CD4-positive, alpha-beta memory T cell (primary cell): ENCODE data around the gene TSPAN14. TPM values are rescaled to one million over a fixed set of nuclear protein-coding genes. Genes with fewer than 3 reads are reported as not detected.
A peak's percentile ranks its signal among the peaks of the same experiment; 100 is the strongest.
"Not testable (repeated sequence)": the region's sequence is repeated elsewhere in the genome, so short reads cannot be mapped to it uniquely, and the experiment has no call there.

Experiments used
- CTCF ChIA-PET: fragments of 350-600 bp; sonication (Branson Sonifier 250); formaldehyde crosslinking; loops from one replicate; lab custom pipeline; 2021; ENCODE audit warnings: inconsistent platforms; ENCODE audit not compliant: partially characterized antibody; lab: Charles Lee
- POLR2A ChIA-PET: fragments of 350-600 bp; sonication (Branson Sonifier 250); formaldehyde crosslinking; loops from one replicate; lab custom pipeline; 2021; ENCODE audit not compliant: partially characterized antibody; lab: Charles Lee
- DNase-seq, 5 donors: peaks; one replicate each; pipeline versions ENCODE4 v3.0.0 to v3.0.0-alpha.2; 2020 to 2022; ENCODE audit warnings: mixed read lengths in 1 of 5
- H3K27ac ChIP-seq: one replicate; pipeline ENCODE4 v1.7.0; 2013; ENCODE audit warnings: low read depth, low read length
- H3K27me3 ChIP-seq: 2 replicates; pipeline ENCODE4 v1.7.0; 2013; ENCODE audit warnings: mild to moderate bottlenecking, low read length, moderate library complexity; ENCODE audit not compliant: insufficient read depth
- H3K36me3 ChIP-seq: 2 replicates; pipeline ENCODE4 v1.7.0; 2013; ENCODE audit warnings: mild to moderate bottlenecking, low read length, moderate library complexity; ENCODE audit not compliant: insufficient read depth
- H3K4me1 ChIP-seq: 2 replicates; pipeline ENCODE4 v1.7.0; 2013; ENCODE audit warnings: mild to moderate bottlenecking, low read length, moderate library complexity; ENCODE audit not compliant: insufficient read depth
- H3K4me3 ChIP-seq, 2 donors: one replicate each; pipeline ENCODE4 v1.7.0; 2013; ENCODE audit warnings: low read length in 2 of 2, mild to moderate bottlenecking in 1 of 2
- H3K9me3 ChIP-seq, 2 donors: one replicate each; pipeline ENCODE4 v1.7.0; 2013; ENCODE audit warnings: low read length in 2 of 2, control low read depth in 1 of 2; ENCODE audit not compliant: control insufficient read depth in 1 of 2
- H3K27ac Mint-ChIP-seq, 7 donors: one replicate each; pipeline ENCODE4 v1.8.0; 2020 to 2021; ENCODE audit warnings: mixed read lengths in 7 of 7, mild to moderate bottlenecking in 6 of 7, inconsistent platforms in 3 of 7, moderate library complexity in 3 of 7
- H3K27me3 Mint-ChIP-seq, 2 donors: one replicate each; pipeline ENCODE4 v1.8.0; 2020 to 2021; ENCODE audit warnings: mixed read lengths in 2 of 2
- H3K36me3 Mint-ChIP-seq, 2 donors: one replicate each; pipeline ENCODE4 v1.8.0; 2020 to 2021; ENCODE audit warnings: mixed read lengths in 2 of 2, inconsistent platforms in 1 of 2, mild to moderate bottlenecking in 1 of 2
- H3K4me1 Mint-ChIP-seq, 4 donors: one replicate each; pipeline ENCODE4 v1.8.0; 2020 to 2021; ENCODE audit warnings: mixed read lengths in 4 of 4, mild to moderate bottlenecking in 1 of 4
- H3K4me3 Mint-ChIP-seq, 8 donors: one replicate each; pipeline ENCODE4 v1.8.0; 2020 to 2021; ENCODE audit warnings: mixed read lengths in 8 of 8, mild to moderate bottlenecking in 7 of 8, moderate library complexity in 6 of 8, inconsistent platforms in 3 of 8
- H3K9me3 Mint-ChIP-seq, 8 donors: one replicate each; pipeline ENCODE4 v1.8.0; 2020 to 2021; ENCODE audit warnings: mixed read lengths in 8 of 8, mild to moderate bottlenecking in 5 of 8, inconsistent platforms in 3 of 8, moderate library complexity in 1 of 8
- intact Hi-C: fragments of 100-400 bp; cut with micrococcal nuclease; formaldehyde crosslinking; loops from one replicate; pipeline ENCODE4 v1.15.1; 2023
- polyA plus RNA-seq, 2 donors: library from polyadenylated mRNA; unstranded; fragments of 300-500 nt; fragmentation: Illumina TruSeq; gene quantifications; one replicate each; pipeline ENCODE4 v1.2.3, GENCODE V29; 2021
- total RNA-seq, 2 experiments: library from RNA; stranded (reverse); gene quantifications; one replicate each; pipeline ENCODE4 v1.2.3, GENCODE V29; 2021

Gene TSPAN14
- total and polyA plus RNA-seq, 4 experiments from 2014 or later, result 148 to 246 (median 152) TPM

DNA sequence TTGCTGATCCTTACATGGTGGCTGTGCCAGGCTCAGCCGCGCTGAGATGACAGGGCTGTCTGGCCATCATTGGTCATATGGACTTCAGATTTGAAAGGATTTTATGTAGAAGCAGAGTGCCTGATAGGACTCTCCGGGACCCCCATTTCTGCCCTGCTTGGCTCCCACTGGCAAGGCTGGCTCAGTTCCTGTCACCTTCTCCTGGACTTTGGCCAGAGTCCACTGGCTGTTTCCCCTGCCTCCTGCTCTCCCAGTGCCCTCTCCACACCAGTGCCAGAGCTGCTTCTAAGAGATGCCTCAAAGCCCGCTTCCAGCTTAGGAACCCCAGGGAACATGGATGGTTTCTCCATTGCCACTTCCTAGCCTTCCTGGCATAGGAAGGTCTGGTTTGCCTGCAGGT, 78.5 kb downstream of the TSPAN14 start:
- Mint-ChIP-seq H3K36me3 (peaks cover 3 to 17% of the 10 kb centered on the region in 2 donors), H3K4me1 (peaks cover 28 to 76% (median 58%) of the 10 kb centered on the region in 4 donors), H3K9me3 (peaks cover 0 to 2% (median 0%) of the 10 kb centered on the region in 8 donors), H3K4me3 (peak overlapping the region in 6 of 8 donors; percentile 12 to 57 (median 30)), H3K27ac (peak overlapping the region; percentile 22 to 71 (median 62)), H3K27me3 (no peaks in the 10 kb centered on the region)
- intact Hi-C loops, result loop anchor here (10.0 kb wide), 1 partner anchor 158 kb away; no protein-coding TSS in a partner anchor
- H3K4me3 ChIP-seq, result no peak overlapping the region
- H3K36me3 ChIP-seq, result no peaks in the 10 kb centered on the region
- POLR2A ChIA-PET, result no interaction called here
- DNase-seq, result no peak
- no peaks in the 10 kb centered on the region for H3K9me3 ChIP-seq
- H3K27me3 ChIP-seq, result no peaks in the 10 kb centered on the region
- CTCF ChIA-PET, result interaction anchor here (1.5 kb wide), 1 partner anchor 130 kb away, joined by 3 read pairs; no protein-coding TSS in a partner anchor
- H3K4me1 ChIP-seq, result peaks cover 55% of the 10 kb centered on the region
- no peak overlapping the region for H3K27ac ChIP-seq

DNA sequence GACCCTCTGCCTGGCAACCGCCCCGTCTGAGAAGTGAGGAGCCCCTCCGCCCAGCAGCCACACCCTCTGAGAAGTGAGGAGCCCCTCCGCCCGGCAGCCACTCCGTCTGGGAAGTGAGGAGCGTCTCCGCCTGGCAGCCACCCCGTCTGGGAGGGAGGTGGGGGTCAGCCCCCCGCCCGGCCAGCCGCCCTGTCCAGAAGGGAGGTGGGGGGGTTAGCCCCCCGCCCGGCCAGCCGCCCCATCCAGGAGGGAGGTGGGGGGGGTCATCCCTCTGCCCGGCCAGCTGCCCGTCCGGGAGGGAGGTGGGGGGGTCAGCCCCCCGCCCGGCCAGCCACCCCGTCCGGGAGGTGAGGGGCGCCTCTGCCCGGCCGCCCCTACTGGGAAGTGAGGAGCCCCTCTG, 79.9 kb downstream of the TSPAN14 start:
- H3K4me3 ChIP-seq, DNase-seq, H3K27ac ChIP-seq, H3K27ac Mint-ChIP-seq, POLR2A ChIA-PET, H3K9me3 Mint-ChIP-seq, H3K4me3 Mint-ChIP-seq, H3K9me3 ChIP-seq, H3K36me3 ChIP-seq, CTCF ChIA-PET, H3K27me3 Mint-ChIP-seq, H3K27me3 ChIP-seq: not testable (repeated sequence)
- intact Hi-C loops, result loop anchor here (10.0 kb wide), 1 partner anchor 159 kb away; no protein-coding TSS in a partner anchor
- H3K4me1 ChIP-seq, result peaks cover 43% of the 10 kb centered on the region
- Mint-ChIP-seq H3K4me1 (peaks cover 24 to 61% (median 47%) of the 10 kb centered on the region in 4 donors), H3K36me3 (peaks cover 3 to 17% of the 10 kb centered on the region in 2 donors)

- H3K27ac Mint-ChIP-seq, DNase-seq, H3K9me3 Mint-ChIP-seq, H3K27me3 ChIP-seq, H3K4me3 ChIP-seq, H3K27ac ChIP-seq, POLR2A ChIA-PET, CTCF ChIA-PET, H3K27me3 Mint-ChIP-seq, H3K9me3 ChIP-seq, H3K36me3 ChIP-seq, H3K4me3 Mint-ChIP-seq: not testable (repeated sequence)
- peaks cover 37% of the 10 kb centered on the region for H3K4me1 ChIP-seq
- intact Hi-C loops, result loop anchor here (5.0 to 10.0 kb wide), 2 partner anchors 160 to 388 kb away; no protein-coding TSS in a partner anchor
- Mint-ChIP-seq H3K4me1 (peaks cover 18 to 55% (median 41%) of the 10 kb centered on the region in 4 donors), H3K36me3 (peaks cover 3 to 14% of the 10 kb centered on the region in 2 donors)
Observed at GRCh38 chr10:80534646-80535045, 80.5 kb downstream of the TSPAN14 start.

DNA sequence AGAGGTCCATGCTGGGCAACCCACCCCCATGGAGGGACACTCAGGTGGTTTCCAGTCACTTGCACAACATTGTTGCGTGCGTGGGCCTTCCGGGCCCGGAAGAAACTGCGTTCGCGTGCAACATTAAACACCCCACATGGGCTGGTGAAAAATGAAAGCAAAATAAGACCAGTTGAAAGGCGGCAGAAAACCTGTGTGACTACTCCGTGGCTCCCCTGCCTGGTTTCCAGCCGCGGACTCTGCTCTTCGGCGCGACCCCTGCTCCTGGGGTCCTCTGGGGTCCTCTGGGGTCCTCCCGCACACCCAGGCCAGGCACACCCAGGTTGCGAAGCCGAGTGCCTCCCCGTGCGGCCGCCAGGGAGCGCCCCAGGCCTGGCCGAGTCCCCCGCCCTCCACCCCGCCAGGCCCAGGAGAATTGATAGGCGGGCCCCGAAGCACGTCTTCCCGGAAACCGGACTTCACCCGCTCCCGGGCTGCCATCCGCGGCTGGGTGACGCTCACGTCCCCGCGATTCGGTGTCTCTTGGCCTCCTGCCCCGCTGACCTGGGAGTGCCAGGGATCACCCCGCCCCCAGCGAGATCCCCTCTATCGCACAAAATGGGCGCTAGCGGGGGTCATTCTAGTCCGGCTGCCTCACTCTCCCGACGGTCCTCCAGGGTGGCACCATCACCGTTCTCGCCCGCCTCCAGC, 81.7 kb downstream of the TSPAN14 start:
- Histone ChIP-seq H3K27me3 (no peaks in the 10 kb centered on the region), H3K4me1 (peaks cover 26% of the 10 kb centered on the region), H3K27ac (peak overlapping the region; percentile 87), H3K4me3 (peak overlapping the region; percentile 45 to 73), H3K9me3 (no peaks in the 10 kb centered on the region), H3K36me3 (no peaks in the 10 kb centered on the region)
- H3K4me1 Mint-ChIP-seq, result peaks cover 9 to 44% (median 31%) of the 10 kb centered on the region in 4 donors
- CTCF ChIA-PET, result interaction anchor here (0.5 to 1.7 kb wide), 9 partner anchors 10 to 158 kb away, joined by 3 to 9 read pairs (median 4); no protein-coding TSS in a partner anchor
- H3K36me3 Mint-ChIP-seq, result peaks cover 3 to 10% of the 10 kb centered on the region in 2 donors
- DNase-seq, result peak; percentile 66 to 82 (median 78)
- H3K27ac Mint-ChIP-seq, result peak overlapping the region; percentile 93 to 99 (median 98)
- H3K27me3 Mint-ChIP-seq, result no peaks in the 10 kb centered on the region
- intact Hi-C loops, result loop anchor here (5.0 to 10.0 kb wide), 2 partner anchors 161 to 386 kb away; no protein-coding TSS in a partner anchor
- POLR2A ChIA-PET, result interaction anchor here (0.7 to 1.6 kb wide), 8 partner anchors 25 to 348 kb away, joined by 3 to 7 read pairs (median 4); partner anchors contain the start of gene PRXL2A
- peaks cover 0 to 2% (median 0%) of the 10 kb centered on the region in 8 donors for H3K9me3 Mint-ChIP-seq
- H3K4me3 Mint-ChIP-seq, result peak overlapping the region; percentile 84 to 96 (median 92)

GRCh38 chr10:80536361-80536835, 82.3 kb downstream of the TSPAN14 start:
- Mint-ChIP-seq H3K27me3 (peaks cover 0 to 1% of the 10 kb centered on the region in 2 donors), H3K9me3 (peaks cover 0 to 2% (median 0%) of the 10 kb centered on the region in 8 donors), H3K4me3 (peak overlapping the region; percentile 84 to 96 (median 92)), H3K36me3 (peaks cover 3 to 10% of the 10 kb centered on the region in 2 donors), H3K4me1 (peaks cover 9 to 38% (median 30%) of the 10 kb centered on the region in 4 donors), H3K27ac (peak overlapping the region; percentile 93 to 99 (median 97))
- no peaks in the 10 kb centered on the region for H3K36me3 ChIP-seq
- ChIA-PET CTCF (interaction anchor here (0.5 to 1.7 kb wide), 10 partner anchors 9 to 158 kb away, joined by 3 to 9 read pairs (median 4); no protein-coding TSS in a partner anchor), POLR2A (interaction anchor here (0.7 to 1.6 kb wide), 8 partner anchors 25 to 349 kb away, joined by 3 to 7 read pairs (median 4); partner anchors contain the start of gene PRXL2A)
- no peak for DNase-seq
- no peaks in the 10 kb centered on the region for H3K27me3 ChIP-seq
- H3K4me1 ChIP-seq, result peaks cover 20% of the 10 kb centered on the region
- peak overlapping the region; percentile 87 for H3K27ac ChIP-seq
- intact Hi-C loops, result loop anchor here (5.0 to 10.0 kb wide), 2 partner anchors 162 to 386 kb away; no protein-coding TSS in a partner anchor
- peak overlapping the region; percentile 45 to 47 for H3K4me3 ChIP-seq
- H3K9me3 ChIP-seq, result no peaks in the 10 kb centered on the region

DNA sequence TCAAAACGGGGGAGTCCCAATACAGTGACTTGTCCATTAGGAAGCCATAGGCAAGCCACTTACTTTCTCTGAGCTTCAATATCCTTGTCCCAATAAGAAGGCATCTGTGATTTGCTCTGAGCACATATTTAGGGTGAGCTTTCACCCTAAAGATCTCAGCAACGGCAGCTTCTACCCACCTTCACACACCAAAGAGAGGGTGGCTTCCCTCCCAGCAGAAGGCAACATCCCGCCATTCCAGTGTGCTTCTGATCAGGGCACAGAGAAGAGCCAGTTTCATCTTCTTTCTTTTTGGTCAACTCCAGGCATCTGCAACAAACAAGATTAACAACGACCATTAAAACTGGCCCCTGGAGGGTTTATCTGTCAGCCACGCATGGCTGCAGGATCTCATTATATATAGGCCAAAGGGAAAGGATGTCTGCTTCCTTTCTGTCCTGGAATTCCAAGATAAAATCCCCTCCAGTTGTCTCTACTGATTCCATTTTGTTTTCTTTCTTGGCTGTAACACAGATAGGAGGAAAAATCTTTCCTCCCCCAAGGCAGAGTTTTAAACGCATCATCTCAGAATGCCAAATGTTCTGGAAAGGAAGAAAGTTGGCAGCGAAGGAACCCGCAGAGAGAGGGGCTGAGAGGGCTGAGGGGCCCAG, 83.1 kb downstream of the TSPAN14 start:
- DNase-seq, result no peak
- Histone ChIP-seq H3K4me1 (peaks cover 14% of the 10 kb centered on the region), H3K9me3 (no peaks in the 10 kb centered on the region), H3K27ac (no peak overlapping the region), H3K36me3 (no peaks in the 10 kb centered on the region), H3K4me3 (no peak overlapping the region), H3K27me3 (no peaks in the 10 kb centered on the region)
- peaks cover 8 to 31% (median 24%) of the 10 kb centered on the region in 4 donors for H3K4me1 Mint-ChIP-seq
- H3K36me3 Mint-ChIP-seq, result peaks cover 3 to 6% of the 10 kb centered on the region in 2 donors
- peaks cover 0 to 2% (median 0%) of the 10 kb centered on the region in 8 donors for H3K9me3 Mint-ChIP-seq
- peak overlapping the region; percentile 44 to 95 (median 74) for H3K4me3 Mint-ChIP-seq
- H3K27me3 Mint-ChIP-seq, result peaks cover 0 to 1% of the 10 kb centered on the region in 2 donors
- H3K27ac Mint-ChIP-seq, result peak overlapping the region in 6 of 7 donors; percentile 9 to 98 (median 80)
- ChIA-PET POLR2A (interaction anchor here (0.8 to 1.6 kb wide), 8 partner anchors 10 to 350 kb away, joined by 3 to 7 read pairs (median 4); partner anchors contain the start of gene PRXL2A), CTCF (interaction anchor here (0.9 to 1.7 kb wide), 7 partner anchors 10 to 159 kb away, joined by 4 to 9 read pairs (median 6); no protein-coding TSS in a partner anchor)
- intact Hi-C loops, result loop anchor here (5.0 to 10.0 kb wide), 2 partner anchors 162 to 385 kb away; no protein-coding TSS in a partner anchor
